Activated T-helper 17 cell treated with anti-CD3 and anti-CD28 coated beads, Interleukin-2, amount 50 U/mL, for 72 hours (primary cell): ENCODE measurements around the gene SDHAF1. TPM values are rescaled to one million over a fixed set of nuclear protein-coding genes. Genes with fewer than 3 reads are reported as not detected.
"Not testable (repeated sequence)": the region's sequence is repeated elsewhere in the genome, so short reads cannot be mapped to it uniquely, and the experiment has no call there.

ENCODE experiments used
- ATAC-seq: fragments of 150-1000 bp; cut with Tn5 transposase; replicated peaks from 2 replicates; pipeline ENCODE4 v1.10.0; 2021; ENCODE audit warnings: mild to moderate bottlenecking, moderate library complexity
- H3K27ac Mint-ChIP-seq: one replicate; pipeline ENCODE4 v1.8.0; 2022; ENCODE audit warnings: mixed read lengths
- H3K27me3 Mint-ChIP-seq: one replicate; pipeline ENCODE4 v1.8.0; 2022; ENCODE audit warnings: mixed read lengths
- H3K36me3 Mint-ChIP-seq: one replicate; pipeline ENCODE4 v1.8.0; 2022; ENCODE audit warnings: low read depth, mild to moderate bottlenecking, mixed read lengths
- H3K4me1 Mint-ChIP-seq: one replicate; pipeline ENCODE4 v1.8.0; 2022; ENCODE audit warnings: mixed read lengths
- H3K4me3 Mint-ChIP-seq: one replicate; pipeline ENCODE4 v1.8.0; 2022; ENCODE audit warnings: mild to moderate bottlenecking, mixed read lengths
- H3K9me3 Mint-ChIP-seq: one replicate; pipeline ENCODE4 v1.8.0; 2022; ENCODE audit warnings: mixed read lengths
- total RNA-seq, 2 donors: library from RNA; stranded (reverse); gene quantifications; one replicate each; pipeline ENCODE4 v1.2.3, GENCODE V29; 2022

SDHAF1 gene
- total RNA-seq, 2 donors from 2014 or later = 17.5 to 26.0 TPM

DNA sequence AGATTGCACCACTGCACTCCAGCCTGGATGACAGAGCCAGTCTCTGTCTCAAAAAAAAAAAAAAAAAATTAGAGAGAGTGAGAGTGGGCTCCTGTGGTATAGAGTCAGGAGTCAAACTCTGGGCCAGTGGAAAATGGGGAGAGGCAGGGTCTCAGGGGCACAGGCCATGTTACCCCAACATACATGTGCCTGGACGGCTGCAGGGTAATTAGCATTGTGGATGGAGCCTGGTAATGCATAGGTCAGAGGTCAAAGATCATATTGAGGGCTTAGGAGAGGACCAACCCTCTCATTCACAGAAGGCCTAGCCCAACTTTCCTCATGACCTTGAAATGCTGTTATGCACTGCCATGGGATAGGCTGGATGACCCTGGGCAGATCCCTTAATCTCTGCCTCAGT lies 30.6 kb downstream of the SDHAF1 start:
- H3K4me1 Mint-ChIP-seq = peaks cover 5% of the 10 kb centered on the region
- H3K4me3 Mint-ChIP-seq = no peak overlapping the region
- no peaks in the 10 kb centered on the region for H3K27me3 Mint-ChIP-seq
- ATAC-seq = no peak
- H3K27ac Mint-ChIP-seq = no peak overlapping the region
- peaks cover 34% of the 10 kb centered on the region for H3K36me3 Mint-ChIP-seq
- no peaks in the 10 kb centered on the region for H3K9me3 Mint-ChIP-seq

GRCh38 chr19:36026091-36026876 lies 31.3 kb downstream of the SDHAF1 start:
- Mint-ChIP-seq H3K4me1 (peaks cover 5% of the 10 kb centered on the region), H3K36me3 (peaks cover 29% of the 10 kb centered on the region), H3K4me3 (no peak overlapping the region), H3K27me3 (no peaks in the 10 kb centered on the region), H3K27ac (no peak overlapping the region), H3K9me3 (no peaks in the 10 kb centered on the region)
- ATAC-seq = no peak

GRCh38 chr19:36027696-36028095 lies 32.7 kb downstream of the SDHAF1 start:
- no peaks in the 10 kb centered on the region for H3K27me3 Mint-ChIP-seq
- ATAC-seq = no peak
- H3K27ac Mint-ChIP-seq = no peak overlapping the region
- no peak overlapping the region for H3K4me3 Mint-ChIP-seq
- H3K4me1 Mint-ChIP-seq = peaks cover 5% of the 10 kb centered on the region
- peaks cover 28% of the 10 kb centered on the region for H3K36me3 Mint-ChIP-seq
- H3K9me3 Mint-ChIP-seq = no peaks in the 10 kb centered on the region

GRCh38 chr19:36028313-36029041 lies 33.5 kb downstream of the SDHAF1 start:
- Mint-ChIP-seq H3K9me3 (no peaks in the 10 kb centered on the region), H3K27ac (no peak overlapping the region), H3K4me1 (peaks cover 5% of the 10 kb centered on the region), H3K27me3 (no peaks in the 10 kb centered on the region), H3K36me3 (peaks cover 22% of the 10 kb centered on the region), H3K4me3 (no peak overlapping the region)
- ATAC-seq = no peak

- ATAC-seq = peak; percentile 23
- Mint-ChIP-seq H3K36me3 (peaks cover 27% of the 10 kb centered on the region), H3K4me3 (no peak overlapping the region), H3K9me3 (no peaks in the 10 kb centered on the region), H3K27ac (no peak overlapping the region), H3K27me3 (no peaks in the 10 kb centered on the region), H3K4me1 (peaks cover 9% of the 10 kb centered on the region)
Measured at GRCh38 chr19:36030264-36031148, 35.5 kb downstream of the SDHAF1 start.

- peaks cover 15% of the 10 kb centered on the region for H3K4me1 Mint-ChIP-seq
- H3K9me3 Mint-ChIP-seq = no peaks in the 10 kb centered on the region
- H3K27ac Mint-ChIP-seq = no peak overlapping the region
- H3K36me3 Mint-ChIP-seq = peaks cover 27% of the 10 kb centered on the region
- H3K27me3 Mint-ChIP-seq = no peaks in the 10 kb centered on the region
- ATAC-seq = no peak
- H3K4me3 Mint-ChIP-seq = no peak overlapping the region
Measured at GRCh38 chr19:36031308-36031707, 36.3 kb downstream of the SDHAF1 start.

DNA sequence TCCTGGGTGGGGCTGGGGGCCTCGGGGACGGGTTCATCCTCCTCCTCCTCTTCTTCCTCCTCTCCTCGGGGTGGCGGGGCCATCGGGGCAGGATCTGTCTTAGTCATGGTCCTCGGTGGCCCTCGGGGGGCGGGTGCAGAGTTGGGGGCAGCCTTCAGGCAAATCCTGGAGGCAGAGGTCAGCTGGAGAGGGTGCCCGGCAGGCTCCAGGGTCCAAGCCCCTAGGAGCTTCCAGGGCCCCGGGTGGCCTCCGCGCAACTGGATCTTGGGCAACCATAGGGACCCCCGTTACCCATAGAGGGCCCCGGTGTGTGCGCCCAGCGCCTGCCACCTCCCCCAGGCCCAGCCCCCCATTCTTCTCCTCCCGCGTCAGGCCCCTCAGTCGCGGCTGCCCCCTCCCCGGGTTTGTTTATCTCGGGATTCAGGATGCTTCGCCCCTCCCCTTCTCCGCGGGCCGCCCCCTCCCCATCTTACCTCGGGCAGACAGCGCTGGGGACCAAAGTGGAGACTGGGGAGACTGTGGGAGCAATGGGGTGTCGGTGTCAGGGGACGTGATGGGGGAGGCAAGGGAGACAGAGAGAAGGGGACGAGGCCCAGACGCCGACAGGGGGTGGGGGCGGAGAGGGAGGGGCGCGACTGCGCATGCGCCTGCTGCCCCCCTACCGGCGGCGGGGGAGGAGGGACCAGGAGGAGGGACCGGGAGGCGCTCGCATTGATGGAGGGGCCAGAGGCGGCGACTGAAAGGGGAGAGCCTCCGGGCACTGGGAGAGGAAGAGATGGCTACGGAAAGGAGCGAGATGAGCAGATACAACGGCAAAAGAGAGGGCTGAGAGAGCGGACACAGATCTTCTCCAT lies 37.5 kb downstream of the SDHAF1 start, which contains the start of gene CLIP3:
Gene CLIP3 (minus strand): TSS at position 623 of the 854 bp plus-strand sequence. CDS start 516 bp downstream, at position 107.
- Mint-ChIP-seq H3K4me1 (peaks cover 15% of the 10 kb centered on the region), H3K9me3 (no peaks in the 10 kb centered on the region), H3K27ac (no peak within 1 kb of the TSS), H3K4me3 (peak within 1 kb of the TSS; percentile 47), H3K27me3 (no peaks in the 10 kb centered on the region), H3K36me3 (peaks cover 27% of the 10 kb centered on the region)
- ATAC-seq = peak; percentile 16

- H3K27ac Mint-ChIP-seq = no peak overlapping the region
- ATAC-seq = no peak
- peaks cover 16% of the 10 kb centered on the region for H3K36me3 Mint-ChIP-seq
- no peaks in the 10 kb centered on the region for H3K9me3 Mint-ChIP-seq
- H3K4me3 Mint-ChIP-seq = no peak overlapping the region
- peaks cover 6% of the 10 kb centered on the region for H3K4me1 Mint-ChIP-seq
- H3K27me3 Mint-ChIP-seq = no peaks in the 10 kb centered on the region
Measured at GRCh38 chr19:36040495-36040894, 45.5 kb downstream of the SDHAF1 start.

DNA sequence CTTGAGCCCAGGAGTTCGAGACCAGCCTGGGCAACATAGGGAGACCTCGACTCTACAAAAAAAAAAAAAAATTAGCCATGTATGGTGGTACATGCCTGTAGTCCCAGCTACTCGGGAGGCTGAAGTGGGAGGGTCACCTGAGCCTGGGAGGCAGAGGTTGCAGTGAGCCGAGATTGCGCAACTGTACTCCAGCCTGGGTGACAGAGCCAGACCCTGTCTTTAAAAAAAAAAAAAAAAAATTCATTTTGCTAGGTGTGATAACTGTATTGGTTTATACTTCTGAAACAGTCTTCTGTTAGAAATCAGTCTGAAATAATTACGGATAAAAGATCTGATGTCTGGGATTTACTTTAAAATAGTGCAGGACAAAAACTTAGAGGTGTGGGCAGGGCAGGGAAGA lies 46.1 kb downstream of the SDHAF1 start:
- H3K27me3 Mint-ChIP-seq, H3K4me3 Mint-ChIP-seq, H3K4me1 Mint-ChIP-seq, ATAC-seq, H3K27ac Mint-ChIP-seq, H3K9me3 Mint-ChIP-seq: not testable (repeated sequence)
- peaks cover 16% of the 10 kb centered on the region for H3K36me3 Mint-ChIP-seq

DNA sequence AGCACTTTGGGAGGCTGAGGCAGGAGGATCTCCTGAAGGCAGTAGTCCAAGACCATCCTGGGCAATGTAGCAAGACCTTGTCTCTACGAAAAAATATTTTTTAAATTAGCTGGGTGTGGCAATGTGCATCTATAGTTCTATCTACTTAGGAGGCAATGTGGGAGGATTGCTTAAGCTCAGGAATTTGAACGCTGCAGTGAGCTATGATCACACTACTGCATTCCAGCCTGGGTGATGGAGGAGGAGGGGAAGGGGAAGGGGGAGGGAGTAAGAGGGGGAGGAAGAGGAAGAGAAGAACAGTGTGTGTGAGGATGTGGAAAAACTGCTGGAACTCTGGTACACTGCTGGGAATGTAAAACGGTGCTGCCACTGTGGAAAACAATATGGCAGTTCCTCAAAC lies 46.8 kb downstream of the SDHAF1 start:
- H3K4me3 Mint-ChIP-seq = no peak overlapping the region
- H3K27ac Mint-ChIP-seq = no peak overlapping the region
- no peaks in the 10 kb centered on the region for H3K9me3 Mint-ChIP-seq
- no peaks in the 10 kb centered on the region for H3K27me3 Mint-ChIP-seq
- no peak for ATAC-seq
- peaks cover 7% of the 10 kb centered on the region for H3K4me1 Mint-ChIP-seq
- peaks cover 16% of the 10 kb centered on the region for H3K36me3 Mint-ChIP-seq

- Mint-ChIP-seq H3K27ac (no peak overlapping the region), H3K4me1 (peaks cover 7% of the 10 kb centered on the region), H3K4me3 (no peak overlapping the region), H3K27me3 (no peaks in the 10 kb centered on the region), H3K36me3 (peaks cover 16% of the 10 kb centered on the region), H3K9me3 (no peaks in the 10 kb centered on the region)
- ATAC-seq = no peak
Measured at GRCh38 chr19:36043952-36044351, 49.0 kb downstream of the SDHAF1 start.
